Activated CD8-positive, alpha-beta memory T cell treated with anti-CD3 and anti-CD28 coated beads, Interleukin-2, amount 50 U/mL, for 24 hours (primary cell): ENCODE measurements around the gene ZSCAN10.
"Not testable (repeated sequence)": the region's sequence is repeated elsewhere in the genome, so short reads cannot be mapped to it uniquely, and the experiment has no call there.

Experiments
- DNase-seq: peaks from one replicate; pipeline ENCODE4 v3.0.0-alpha.2; 2020; ENCODE audit errors: extremely low read depth

The ZSCAN10 gene

GRCh38 chr16:3085868-3086595 is 13.1 kb downstream of the ZSCAN10 start:
- no peak for DNase-seq

GRCh38 chr16:3084969-3085670 is 14.0 kb downstream of the ZSCAN10 start:
- DNase-seq: no peak

- no peak for DNase-seq
Observed at GRCh38 chr16:3084491-3084890, 14.6 kb downstream of the ZSCAN10 start.

- not testable (repeated sequence) for DNase-seq
Observed at GRCh38 chr16:3083408-3083807, 15.7 kb downstream of the ZSCAN10 start.

- not testable (repeated sequence) for DNase-seq
Observed at GRCh38 chr16:3081957-3082356, 17.1 kb downstream of the ZSCAN10 start.

GRCh38 chr16:3080024-3080423 is 19.1 kb downstream of the ZSCAN10 start:
- DNase-seq: no peak

- DNase-seq: no peak
Observed at GRCh38 chr16:3076577-3076976, 22.5 kb downstream of the ZSCAN10 start.

GRCh38 chr16:3075946-3076345 is 23.1 kb downstream of the ZSCAN10 start:
- DNase-seq: not testable (repeated sequence)

- DNase-seq: no peak
Observed at GRCh38 chr16:3075523-3075915, 23.6 kb downstream of the ZSCAN10 start.

- DNase-seq: peak; percentile 73
Observed at GRCh38 chr16:3074860-3075522, 24.1 kb downstream of the ZSCAN10 start.

GRCh38 chr16:3073448-3073847 is 25.6 kb downstream of the ZSCAN10 start:
- DNase-seq: no peak

GRCh38 chr16:3072576-3073263 is 26.4 kb downstream of the ZSCAN10 start:
- not testable (repeated sequence) for DNase-seq

GRCh38 chr16:3072148-3072547 is 26.9 kb downstream of the ZSCAN10 start:
- not testable (repeated sequence) for DNase-seq

GRCh38 chr16:3071655-3072054 is 27.4 kb downstream of the ZSCAN10 start:
- DNase-seq: no peak

- DNase-seq: no peak
Observed at GRCh38 chr16:3070608-3071111, 28.4 kb downstream of the ZSCAN10 start.

GRCh38 chr16:3069146-3069545 is 29.9 kb downstream of the ZSCAN10 start:
- DNase-seq: not testable (repeated sequence)

GRCh38 chr16:3068487-3068886 is 30.6 kb downstream of the ZSCAN10 start:
- no peak for DNase-seq

- no peak for DNase-seq
Observed at GRCh38 chr16:3066440-3066748, 32.7 kb downstream of the ZSCAN10 start.

- DNase-seq: no peak
Observed at GRCh38 chr16:3065742-3066439, 33.2 kb downstream of the ZSCAN10 start.

GRCh38 chr16:3065069-3065741 is 33.9 kb downstream of the ZSCAN10 start, which contains the start of gene IL32:
TSS of gene IL32 (plus strand) at chr16:3065640. CDS start at chr16:3065812, 172 bp downstream.
- no peak for DNase-seq
